ENCODE results near the gene SAA4. TPM values are rescaled to one million over a fixed set of nuclear protein-coding genes. Genes with fewer than 3 reads are reported as not detected.
"Not testable (repeated sequence)": the region's sequence is repeated elsewhere in the genome, so short reads cannot be mapped to it uniquely, and the experiment has no call there.

Gene SAA4, protein sequence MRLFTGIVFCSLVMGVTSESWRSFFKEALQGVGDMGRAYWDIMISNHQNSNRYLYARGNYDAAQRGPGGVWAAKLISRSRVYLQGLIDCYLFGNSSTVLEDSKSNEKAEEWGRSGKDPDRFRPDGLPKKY
- polyA plus RNA-seq (ENCODE audit: insufficient read length), result not detected

DNA sequence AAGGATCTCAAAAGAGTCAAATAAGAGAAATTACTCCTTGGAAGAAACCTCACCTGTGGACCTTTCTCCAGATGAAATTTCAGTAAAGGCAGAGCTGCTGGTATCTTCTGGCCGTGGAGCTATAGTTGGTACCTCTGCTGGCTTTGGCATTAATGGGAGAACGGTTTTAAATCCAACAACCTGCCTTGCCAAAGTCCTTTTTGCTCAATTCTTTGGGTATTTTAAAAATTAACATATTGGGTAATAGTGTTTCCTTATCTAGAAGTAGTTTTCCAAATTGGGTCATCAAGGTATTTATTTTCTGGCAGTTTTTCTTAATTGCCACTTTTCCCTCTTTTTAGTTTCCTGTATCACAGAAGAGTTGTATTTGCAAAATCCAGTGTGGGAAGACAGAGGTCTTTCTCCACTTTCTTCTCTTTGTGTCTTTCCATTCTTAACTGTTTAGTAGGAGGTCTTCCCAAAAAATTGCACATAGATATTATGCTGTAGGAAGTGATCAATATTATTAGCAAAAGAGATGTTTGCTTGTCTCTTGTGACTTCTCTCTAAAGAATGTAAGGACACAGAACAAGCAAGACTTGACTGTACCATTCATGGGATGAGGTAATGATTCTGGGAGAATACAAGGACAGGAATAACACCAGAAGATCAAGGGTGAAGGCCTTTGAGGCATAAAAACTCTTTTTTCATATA is at the start of gene SAA4:
Gene SAA4, minus strand, starts transcription at position 139 of the 693 bp plus-strand sequence. CDS start 876 bp downstream, outside the sequence.
- no peak for DNase-seq

DNA sequence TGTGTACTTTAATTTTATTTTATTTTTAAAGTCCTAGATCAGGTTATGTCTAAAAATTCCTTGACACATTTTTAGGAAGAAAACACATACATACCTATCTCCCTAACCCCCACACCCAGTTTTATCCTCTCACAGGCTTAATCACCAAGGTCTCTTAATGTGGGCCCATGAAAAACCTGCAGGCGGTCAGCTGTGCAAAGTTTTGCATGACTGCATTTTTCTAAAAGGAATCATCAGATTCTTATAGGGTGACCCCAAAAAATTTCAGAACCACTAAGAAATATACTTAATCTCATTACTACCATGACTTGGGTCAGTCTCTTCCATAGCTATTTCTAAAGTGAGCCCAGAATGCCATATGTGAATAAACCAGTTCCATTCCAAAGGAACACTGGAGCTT is 49.2 kb upstream of the SAA4 start:
- DNase-seq, result no peak

DNA sequence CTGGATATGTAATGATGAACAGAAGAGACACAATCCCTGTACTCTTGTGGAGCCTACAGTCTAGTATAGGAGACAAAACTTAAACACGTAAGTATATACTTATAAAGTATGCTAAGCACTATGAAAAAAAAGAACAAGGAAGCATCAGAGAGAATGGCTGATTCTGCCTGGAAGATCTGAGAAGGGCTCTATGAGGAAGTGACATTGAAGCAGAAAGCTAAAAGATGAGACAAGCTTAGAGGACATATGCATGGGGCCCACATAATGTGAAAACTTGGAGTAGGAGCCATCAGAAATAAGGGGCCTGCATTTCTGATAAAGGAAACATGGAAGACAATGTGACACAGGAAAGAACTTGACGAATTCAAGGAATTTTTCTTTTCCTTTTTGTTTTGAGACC is 46.0 kb upstream of the SAA4 start:
- DNase-seq, result no peak

DNA sequence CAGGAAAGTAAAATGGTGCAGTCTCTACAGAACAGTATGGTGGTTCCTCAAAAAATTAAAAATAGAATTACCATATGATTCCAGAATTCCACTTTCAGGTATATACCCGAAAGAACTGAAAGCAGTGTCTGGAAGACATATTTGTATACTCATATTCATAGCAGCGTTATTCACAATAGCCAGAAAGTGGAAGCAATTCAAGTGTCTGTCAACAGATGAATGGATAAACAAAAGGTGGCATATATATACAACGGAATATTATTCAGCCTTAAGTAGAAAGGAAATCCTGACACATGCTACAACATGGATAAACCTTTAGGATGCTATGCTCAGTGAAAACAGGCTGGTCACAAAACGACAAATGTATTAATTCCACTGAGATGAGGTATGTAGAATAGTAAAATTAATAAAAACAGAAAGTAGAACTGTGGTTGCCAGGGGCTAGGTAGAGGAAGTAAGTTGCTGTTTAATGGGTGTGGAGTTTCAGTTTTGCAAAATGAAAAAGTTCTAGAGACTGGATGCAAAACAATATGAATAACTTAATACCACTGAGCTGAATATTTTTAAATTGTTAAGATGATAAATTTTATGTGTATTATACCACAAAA is 43.9 kb upstream of the SAA4 start:
- no peak for DNase-seq

DNA sequence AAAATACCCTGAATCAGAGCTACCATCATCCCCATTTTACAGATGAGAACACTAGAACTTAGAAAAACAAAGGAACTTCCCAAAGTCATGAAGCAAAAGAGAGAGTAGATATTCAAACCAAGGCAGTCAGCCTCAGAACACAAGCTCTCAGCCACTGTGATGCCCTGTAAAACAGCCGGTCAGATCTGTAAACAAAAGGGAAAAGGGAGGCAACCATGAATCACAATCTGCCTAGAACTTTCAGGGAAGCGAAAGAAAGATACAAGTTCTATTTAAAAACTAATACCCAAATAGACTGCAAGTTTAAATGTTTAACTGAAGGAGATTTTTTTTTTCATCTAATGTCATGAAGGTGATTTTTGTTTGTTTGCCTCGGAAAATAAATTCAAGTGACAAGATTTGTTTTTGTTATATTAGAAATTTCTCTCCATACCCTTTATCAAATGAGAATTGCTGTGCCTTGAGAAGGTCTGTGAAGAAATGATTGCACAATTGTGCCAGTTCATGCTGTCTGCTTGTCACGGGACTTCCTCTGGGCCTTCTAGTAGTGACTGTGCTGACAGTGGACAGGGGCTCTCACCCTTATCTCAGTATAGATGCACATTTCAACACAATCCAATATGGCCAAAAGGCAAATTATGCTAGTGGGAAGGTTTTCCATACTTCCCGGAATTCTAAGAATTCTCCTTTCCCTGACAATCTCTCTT is 41.1 kb upstream of the SAA4 start:
- DNase-seq, result peak; percentile 6

DNA sequence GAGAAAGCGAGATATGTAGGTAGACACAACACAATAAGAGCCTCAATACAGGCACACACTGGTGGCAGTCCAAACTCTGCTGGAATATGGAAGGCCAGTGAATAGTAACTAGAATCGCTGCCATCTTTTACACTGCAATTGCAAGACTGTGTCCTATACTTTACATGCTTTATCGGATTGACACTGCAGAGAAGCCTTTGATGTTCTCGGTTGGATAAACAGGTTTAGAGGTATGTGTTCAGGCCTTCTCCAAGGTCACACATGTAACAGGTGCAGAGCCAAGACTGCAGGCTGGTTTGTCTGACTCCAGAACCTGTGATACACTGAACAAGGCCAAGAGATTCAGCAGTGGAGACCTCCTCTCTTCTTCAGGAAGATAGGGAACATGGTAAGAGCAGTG is 34.6 kb upstream of the SAA4 start:
- DNase-seq, result no peak

DNA sequence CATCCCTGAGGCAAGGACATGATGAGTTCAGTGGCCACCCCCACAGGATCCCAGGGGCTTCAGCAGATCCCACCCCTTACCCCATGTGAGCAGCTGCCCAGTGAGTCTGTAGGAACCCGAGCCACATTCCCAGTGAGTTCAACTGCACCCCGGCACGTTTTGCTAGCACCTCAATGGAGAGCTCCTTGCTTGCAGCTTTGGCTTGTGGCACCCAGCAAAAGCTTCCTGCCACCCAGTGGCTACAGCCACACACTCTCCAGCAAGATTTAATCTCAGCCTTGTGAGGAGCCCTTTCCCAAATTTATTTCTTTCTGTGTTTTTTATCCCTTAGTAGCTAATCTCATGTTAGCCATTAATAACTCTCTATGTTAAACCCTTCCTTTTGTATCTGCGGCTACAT is 33.5 kb upstream of the SAA4 start:
- no peak for DNase-seq

DNA sequence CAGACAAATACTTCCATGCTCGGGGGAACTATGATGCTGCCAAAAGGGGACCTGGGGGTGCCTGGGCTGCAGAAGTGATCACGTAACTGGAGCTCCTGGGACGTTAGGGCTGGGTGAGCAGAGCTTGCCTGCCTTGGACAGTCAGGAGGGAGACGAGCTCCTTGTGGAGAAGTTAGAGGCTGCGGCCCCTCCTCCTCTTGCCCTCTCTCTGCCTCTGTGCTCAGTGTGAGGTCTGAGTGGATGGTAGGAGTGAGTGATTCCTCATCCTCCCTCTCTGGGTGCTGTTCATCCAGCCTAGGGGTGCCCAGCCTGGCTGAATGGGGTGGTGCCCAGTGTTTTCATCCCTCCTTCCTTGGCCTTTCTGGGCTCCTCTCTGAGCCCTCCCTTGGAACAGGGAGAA is 32.6 kb upstream of the SAA4 start:
- DNase-seq, result not testable (repeated sequence)

DNA sequence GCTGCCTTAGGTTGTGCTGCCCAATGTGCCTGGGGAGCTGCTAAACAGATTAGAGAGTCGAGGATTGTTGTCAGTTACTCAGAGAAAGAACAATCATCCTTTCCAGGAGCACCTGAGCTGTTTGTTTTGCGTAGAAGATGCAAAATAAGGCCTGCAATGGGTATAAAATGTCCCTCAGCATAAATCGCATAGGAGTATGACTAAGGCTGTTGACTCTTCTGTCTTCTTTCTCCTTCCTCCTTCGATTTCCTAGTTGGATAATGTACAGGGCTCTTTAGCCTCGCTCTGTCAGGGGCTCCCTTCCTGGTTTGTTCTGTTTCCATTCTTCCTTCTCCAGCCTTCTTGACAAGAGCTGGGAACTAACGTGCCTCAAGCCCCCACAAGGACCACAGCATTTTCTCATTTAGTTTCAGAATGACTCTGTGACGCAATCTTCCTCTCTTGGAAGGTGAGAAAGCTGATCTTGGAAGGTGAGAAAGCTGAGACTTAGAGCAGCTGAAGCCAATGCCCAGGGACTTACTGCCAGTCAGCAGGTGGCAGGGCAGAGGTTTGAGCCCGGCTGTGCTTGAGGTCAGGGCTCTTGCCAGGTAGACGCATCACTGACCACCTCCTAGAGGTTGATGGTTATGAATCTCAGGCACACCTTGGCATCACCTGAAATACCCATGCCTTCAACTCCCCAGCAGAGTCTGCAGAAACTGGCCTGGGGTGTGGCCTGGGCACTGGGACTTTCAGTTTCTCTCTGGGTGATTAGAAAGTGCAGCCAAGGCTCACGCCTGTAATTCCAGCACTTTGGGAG is 30.9 kb upstream of the SAA4 start:
- DNase-seq, result not testable (repeated sequence)

DNA sequence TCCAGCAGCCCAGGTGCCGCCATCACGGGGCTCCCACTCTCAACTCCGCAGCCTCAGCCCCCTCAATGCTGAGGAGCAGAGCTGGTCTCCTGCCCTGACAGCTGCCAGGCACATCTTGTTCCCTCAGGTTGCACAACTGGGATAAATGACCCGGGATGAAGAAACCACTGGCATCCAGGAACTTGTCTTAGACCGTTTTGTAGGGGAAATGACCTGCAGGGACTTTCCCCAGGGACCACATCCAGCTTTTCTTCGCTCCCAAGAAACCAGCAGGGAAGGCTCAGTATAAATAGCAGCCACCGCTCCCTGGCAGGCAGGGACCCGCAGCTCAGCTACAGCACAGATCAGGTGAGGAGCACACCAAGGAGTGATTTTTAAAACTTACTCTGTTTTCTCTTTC is 29.3 kb upstream of the SAA4 start, which contains the start of gene SAA1:
Gene SAA1, plus strand, starts transcription at position 316 of the 400 bp plus-strand sequence. CDS start 624 bp downstream, outside the sequence.
- DNase-seq, result no peak

DNA sequence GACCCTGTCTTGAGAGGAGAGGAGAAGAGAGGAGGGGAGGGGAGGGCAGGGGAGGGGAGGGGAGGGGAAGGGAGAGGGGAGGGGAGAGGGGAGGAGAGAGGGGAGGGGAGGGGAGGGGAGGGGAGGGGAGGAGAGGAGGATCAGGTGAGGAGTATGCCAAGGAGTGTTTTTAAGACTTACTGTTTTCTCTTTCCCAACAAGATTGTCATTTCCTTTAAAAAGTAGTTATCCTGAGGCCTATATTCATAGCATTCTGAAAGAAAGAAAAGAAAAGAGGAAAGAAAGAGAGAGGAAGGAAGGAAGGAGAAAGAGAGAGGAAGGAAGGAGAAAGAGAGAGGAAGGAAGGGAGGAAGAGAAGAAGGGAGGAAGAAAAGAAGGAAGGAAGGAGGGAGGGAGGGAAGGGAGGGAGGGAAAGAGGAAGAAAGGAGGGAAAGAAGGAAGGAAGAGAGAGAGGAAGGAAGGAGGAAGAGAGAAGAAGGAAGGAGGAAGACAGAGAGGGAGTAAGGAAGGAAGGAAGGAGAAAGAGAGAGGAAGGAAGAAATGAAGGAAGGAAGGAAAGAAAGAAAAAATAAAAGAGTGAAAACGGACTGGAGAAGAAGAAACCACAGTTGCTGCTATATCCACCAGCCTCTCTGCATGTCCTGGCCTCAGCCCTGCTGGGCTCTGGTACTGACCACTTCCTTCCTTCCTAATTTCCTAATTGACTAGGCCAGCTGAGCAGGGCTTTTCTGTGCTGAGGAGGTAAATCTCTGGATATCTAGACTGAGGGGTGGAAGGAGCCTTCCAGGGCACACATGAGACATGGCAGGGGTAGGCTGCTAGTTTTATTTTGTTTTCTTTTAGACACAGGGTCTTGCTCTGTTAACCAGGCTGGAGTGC is 28.3 kb upstream of the SAA4 start:
- DNase-seq, result no peak

DNA sequence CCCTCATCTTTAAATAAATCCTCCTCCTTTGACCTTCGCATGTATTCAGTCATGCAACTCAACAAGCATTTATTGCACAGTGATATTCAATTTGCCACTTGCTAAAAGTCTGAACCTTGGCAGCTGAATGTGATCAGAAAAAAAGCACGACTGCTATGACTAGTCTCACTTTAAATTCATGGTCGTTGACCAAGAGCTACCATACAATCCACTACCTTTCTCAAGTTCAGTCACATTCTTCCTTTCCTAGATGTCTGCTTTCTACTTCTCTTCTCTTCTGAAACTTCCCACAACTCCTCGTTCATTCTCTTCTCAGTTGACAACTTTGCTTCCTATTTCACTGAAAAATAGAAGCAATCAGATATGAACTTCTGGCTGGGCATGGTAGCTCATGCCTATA is 27.4 kb upstream of the SAA4 start:
- no peak for DNase-seq

DNA sequence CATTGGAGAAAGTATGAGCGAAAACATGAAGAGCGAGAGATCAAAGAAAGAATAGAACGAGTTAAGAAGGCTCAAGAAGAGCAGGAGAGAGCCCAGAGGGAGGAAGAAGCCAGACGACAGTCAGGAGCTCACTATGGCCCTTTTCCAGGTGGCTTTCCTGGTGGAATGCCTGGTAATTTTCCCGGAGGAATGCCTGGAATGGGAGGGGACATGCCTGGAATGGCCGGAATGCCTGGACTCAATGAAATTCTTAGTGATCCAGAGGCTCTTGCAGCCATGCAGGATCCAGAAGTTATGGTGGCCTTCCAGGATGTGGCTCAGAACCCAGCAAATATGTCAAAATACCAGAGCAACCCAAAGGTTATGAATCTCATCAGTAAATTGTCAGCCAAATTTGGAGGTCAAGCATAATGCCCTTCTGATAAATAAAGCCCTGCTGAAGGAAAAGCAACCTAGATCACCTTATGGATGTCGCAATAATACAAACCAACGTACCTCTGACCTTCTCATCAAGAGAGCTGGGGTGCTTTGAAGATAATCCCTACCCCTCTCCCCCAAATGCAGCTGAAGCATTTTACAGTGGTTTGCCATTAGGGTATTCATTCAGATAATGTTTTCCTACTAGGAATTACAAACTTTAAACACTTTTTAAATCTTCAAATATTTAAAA is 26.2 kb upstream of the SAA4 start:
- not testable (repeated sequence) for DNase-seq

DNA sequence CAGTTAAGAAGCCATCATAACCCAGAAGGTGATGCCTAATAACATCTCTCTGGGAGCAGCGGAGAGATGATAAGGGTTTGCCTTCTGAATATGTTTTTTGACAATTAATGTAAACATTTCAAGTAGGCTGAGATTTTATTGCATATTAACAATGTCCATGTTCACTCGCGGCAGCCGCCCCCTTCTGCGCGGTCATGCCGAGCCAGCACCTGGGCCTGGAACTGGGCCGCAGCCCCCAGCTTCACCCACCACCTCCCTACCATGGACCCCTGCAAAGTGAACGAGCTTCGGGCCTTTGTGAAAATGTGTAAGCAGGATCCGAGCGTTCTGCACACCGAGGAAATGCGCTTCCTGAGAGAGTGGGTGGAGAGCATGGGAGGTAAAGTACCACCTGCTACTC is 25.1 kb upstream of the SAA4 start:
- no peak for DNase-seq

DNA sequence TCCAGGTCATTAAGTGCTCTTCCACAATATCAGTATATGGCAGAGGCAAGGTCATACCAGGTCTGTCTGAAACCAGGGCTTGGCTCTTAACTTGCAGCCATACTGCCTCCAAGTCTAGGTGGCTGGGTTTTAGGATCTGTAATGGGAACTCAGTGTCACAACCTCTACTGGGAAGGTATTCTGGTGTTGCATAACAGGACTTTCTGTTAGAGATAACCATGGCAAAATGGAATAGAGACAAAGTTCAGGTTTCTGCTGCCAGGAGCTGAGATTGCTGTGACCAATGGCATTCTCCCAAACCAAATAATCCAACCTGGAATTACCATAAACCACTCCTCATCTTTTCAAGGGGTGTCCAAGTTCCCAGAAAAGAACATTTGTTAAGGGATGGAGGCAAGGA is 22.7 kb upstream of the SAA4 start:
- DNase-seq, result no peak

DNA sequence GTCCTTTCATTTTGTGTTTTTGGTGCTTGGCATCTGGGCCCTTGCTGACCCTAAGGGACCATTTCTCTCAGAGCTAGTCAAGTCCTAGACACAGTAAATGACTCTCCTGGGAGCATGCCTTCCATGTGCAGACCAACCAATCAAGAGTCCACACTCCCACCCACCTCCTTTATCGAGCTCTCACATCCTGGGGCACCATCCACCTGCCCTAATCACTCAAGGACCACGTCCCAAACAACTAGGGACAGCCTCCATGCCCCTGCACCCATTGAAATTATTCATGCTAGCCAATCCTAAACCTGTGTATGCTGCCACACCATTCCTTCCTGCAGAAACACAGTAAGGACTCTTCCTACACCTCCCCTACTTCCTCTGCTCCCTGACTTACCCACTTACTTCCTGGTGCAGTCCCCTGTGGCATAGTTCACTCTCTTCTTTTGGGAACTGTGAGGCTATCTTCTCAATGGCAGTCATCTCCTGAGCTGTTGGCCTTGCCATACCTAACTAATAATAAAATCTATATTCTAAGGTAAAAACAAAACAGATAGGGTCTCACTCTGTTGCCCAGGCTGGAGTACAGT is 18.3 kb upstream of the SAA4 start:
- DNase-seq, result no peak

DNA sequence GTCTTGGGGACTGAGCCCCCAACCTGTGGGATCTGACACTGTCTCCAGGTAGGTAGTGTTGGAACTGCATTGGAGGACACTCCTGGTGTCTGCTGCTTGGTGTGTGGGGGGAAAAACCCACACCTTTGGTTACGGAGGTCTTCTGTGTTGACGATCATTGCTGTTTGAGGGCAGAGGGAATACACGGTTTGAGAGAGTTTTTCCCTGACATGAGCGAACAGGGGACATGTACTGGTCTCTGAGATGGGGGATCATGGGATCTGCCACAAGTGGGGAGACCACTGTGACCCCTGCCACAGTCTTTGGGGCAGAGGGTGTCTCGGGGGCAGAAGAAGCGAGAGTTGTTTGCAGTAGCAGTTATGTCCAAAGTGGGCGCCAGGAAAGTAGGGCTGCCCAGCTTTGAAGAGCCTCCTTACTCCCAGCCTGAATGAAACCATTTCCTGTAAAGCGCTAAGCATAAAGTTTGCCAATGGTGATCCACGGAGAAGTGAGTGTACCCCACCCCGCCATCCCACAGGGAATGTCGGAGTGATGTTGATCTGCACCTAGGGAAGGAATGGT is 17.3 kb upstream of the SAA4 start:
- no peak for DNase-seq

DNA sequence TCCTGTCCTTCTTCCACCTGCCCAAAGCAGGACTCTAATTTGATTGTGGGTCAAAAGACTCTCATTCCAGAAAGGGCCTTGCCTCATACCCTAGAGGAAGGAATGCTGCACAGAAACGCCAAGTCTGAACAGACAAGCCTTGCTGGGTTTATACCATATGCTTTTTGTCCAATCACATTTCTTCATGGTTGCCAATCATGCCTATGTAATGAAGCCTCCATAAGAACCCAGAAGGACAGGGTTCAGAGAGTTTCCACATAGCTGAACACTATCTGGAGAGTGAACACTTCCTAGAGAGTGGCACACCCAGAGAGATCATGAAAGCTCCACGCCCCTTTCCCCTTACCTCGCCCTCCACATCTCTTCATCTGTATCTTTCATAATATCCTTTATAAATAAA is 16.6 kb upstream of the SAA4 start:
- DNase-seq, result no peak

DNA sequence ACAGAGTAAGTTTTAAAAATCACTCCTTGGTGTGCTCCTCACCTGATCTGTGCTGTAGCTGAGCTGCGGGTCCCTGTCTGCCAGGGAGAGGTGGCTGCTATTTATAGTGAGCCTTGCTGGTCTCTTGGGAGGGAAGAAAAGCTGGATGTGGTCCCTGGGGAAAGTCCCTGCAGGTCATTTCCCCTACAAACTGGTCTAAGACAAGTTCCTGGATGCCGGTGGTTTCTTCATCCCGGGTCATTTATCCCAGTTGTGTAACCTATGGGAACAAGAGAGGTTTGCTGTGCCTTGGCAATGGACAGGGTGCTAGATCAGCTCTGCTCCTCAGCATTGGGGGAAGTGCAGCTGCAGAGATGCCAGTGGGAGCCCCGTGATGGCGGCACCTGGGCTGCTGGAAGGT is 12.0 kb upstream of the SAA4 start, which contains the start of gene SAA2:
Gene SAA2, minus strand, starts transcription at position 108 of the 400 bp plus-strand sequence. CDS start 657 bp downstream, outside the sequence.
- no peak for DNase-seq

DNA sequence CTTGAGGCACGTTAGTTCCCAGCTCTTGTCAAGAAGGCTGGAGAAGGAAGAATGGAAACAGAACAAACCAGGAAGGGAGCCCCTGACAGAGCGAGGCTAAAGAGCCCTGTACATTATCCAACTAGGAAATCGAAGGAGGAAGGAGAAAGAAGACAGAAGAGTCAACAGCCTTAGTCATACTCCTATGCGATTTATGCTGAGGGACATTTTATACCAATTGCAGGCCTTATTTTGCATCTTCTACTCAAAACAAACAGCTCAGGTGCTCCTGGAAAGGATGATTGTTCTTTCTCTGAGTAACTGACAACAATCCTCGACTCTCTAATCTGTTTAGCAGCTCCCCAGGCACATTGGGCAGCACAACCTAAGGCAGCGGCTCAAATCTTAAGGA is 10.6 kb upstream of the SAA4 start:
- DNase-seq, result not testable (repeated sequence)
